ENCODE measurements around the gene UBAC2. TPM values are rescaled to one million over a fixed set of nuclear protein-coding genes. Genes with fewer than 3 reads are reported as not detected.

The UBAC2 gene
- total RNA-seq, 1 experiment from 2014 or later = 45.8 TPM

GRCh38 chr13:99371956-99372355 is 171.3 kb downstream of the UBAC2 start:
- TF ChIP-seq EZH2 (IDR thresholded peaks at IDR 0.05; ENCODE audit: borderline replicate concordance, low read depth, low read length, poor library complexity, severe bottlenecking) = no peak
- Histone ChIP-seq H3K27me3 (replicated peaks; ENCODE audit: insufficient read depth, low read depth, low read length, poor library complexity) (no peaks in the 10 kb centered on the region), H3K4me1 (ENCODE audit: insufficient read depth, low read length, poor library complexity, severe bottlenecking) (no peaks in the 10 kb centered on the region), H3K4me3 (ENCODE audit: low read depth, low read length, poor library complexity, severe bottlenecking) (no peak overlapping the region), H3K36me3 (ENCODE audit: insufficient read depth, low read length, poor library complexity, severe bottlenecking) (no peaks in the 10 kb centered on the region), H3K27ac (ENCODE audit: low read depth, low read length, poor library complexity, severe bottlenecking) (no peak overlapping the region), H3K9me3 (ENCODE audit: low read depth, low read length, poor library complexity, severe bottlenecking) (no peaks in the 10 kb centered on the region)
- ChIA-PET POLR2A (ENCODE audit: low non-redundant PET) (no interaction called here), CTCF (no interaction called here)
- DNase-seq (ENCODE audit: low spot score) = no peak
- intact Hi-C loops (cut with micrococcal nuclease; ENCODE audit: unreplicated experiment) = no loop called here
- BruUV-seq (replicated peaks) = no TSS peak

- Histone ChIP-seq H3K27ac (ENCODE audit: low read depth, low read length, poor library complexity, severe bottlenecking) (no peak overlapping the region), H3K36me3 (ENCODE audit: insufficient read depth, low read length, poor library complexity, severe bottlenecking) (no peaks in the 10 kb centered on the region), H3K4me1 (ENCODE audit: insufficient read depth, low read length, poor library complexity, severe bottlenecking) (no peaks in the 10 kb centered on the region), H3K9me3 (ENCODE audit: low read depth, low read length, poor library complexity, severe bottlenecking) (no peaks in the 10 kb centered on the region), H3K4me3 (ENCODE audit: low read depth, low read length, poor library complexity, severe bottlenecking) (no peak overlapping the region), H3K27me3 (replicated peaks; ENCODE audit: insufficient read depth, low read depth, low read length, poor library complexity) (no peaks in the 10 kb centered on the region)
- TF ChIP-seq EZH2 (IDR thresholded peaks at IDR 0.05; ENCODE audit: borderline replicate concordance, low read depth, low read length, poor library complexity, severe bottlenecking) = no peak
- no peak for TF ChIP-seq CTCF (conservative IDR thresholded peaks at IDR 0.05; ENCODE audit: low read depth, low read length)
- no TSS peak for BruUV-seq (replicated peaks)
- no peak for DNase-seq (ENCODE audit: low spot score)
- POLR2A ChIA-PET (ENCODE audit: low non-redundant PET) = no interaction called here
- CTCF ChIA-PET = interaction anchor here (0.7 kb wide), 1 partner anchor 97 kb away, joined by 3 read pairs; no protein-coding TSS in a partner anchor
- intact Hi-C loops (cut with micrococcal nuclease; ENCODE audit: unreplicated experiment) = no loop called here
These were observed 172.8 kb downstream of the UBAC2 start for GRCh38 chr13:99373436-99373835.

- H3K36me3 ChIP-seq (ENCODE audit: insufficient read depth, low read length, poor library complexity, severe bottlenecking) = no peaks in the 10 kb centered on the region
- no TSS peak for BruUV-seq (replicated peaks)
- ChIA-PET CTCF (no interaction called here), POLR2A (ENCODE audit: low non-redundant PET) (no interaction called here)
- H3K4me3 ChIP-seq (ENCODE audit: low read depth, low read length, poor library complexity, severe bottlenecking) = no peak overlapping the region
- no peaks in the 10 kb centered on the region for H3K27me3 ChIP-seq (replicated peaks; ENCODE audit: insufficient read depth, low read depth, low read length, poor library complexity)
- intact Hi-C loops (cut with micrococcal nuclease; ENCODE audit: unreplicated experiment) = no loop called here
- no peaks in the 10 kb centered on the region for H3K4me1 ChIP-seq (ENCODE audit: insufficient read depth, low read length, poor library complexity, severe bottlenecking)
- TF ChIP-seq CTCF (conservative IDR thresholded peaks at IDR 0.05; ENCODE audit: low read depth, low read length) (no peak), EZH2 (IDR thresholded peaks at IDR 0.05; ENCODE audit: borderline replicate concordance, low read depth, low read length, poor library complexity, severe bottlenecking) (no peak)
- no peaks in the 10 kb centered on the region for H3K9me3 ChIP-seq (ENCODE audit: low read depth, low read length, poor library complexity, severe bottlenecking)
- no peak overlapping the region for H3K27ac ChIP-seq (ENCODE audit: low read depth, low read length, poor library complexity, severe bottlenecking)
- DNase-seq (ENCODE audit: low spot score) = no peak
These were observed 173.7 kb downstream of the UBAC2 start for GRCh38 chr13:99374169-99374991.
